C4-2B (cell line): ENCODE measurements around the gene ZNF441.

Experiments
- ZFX ChIP-seq: fragments of 450-650 bp; IDR thresholded peaks from 2 replicates; pipeline ENCODE4 v1.6.1; 2017
- TF ChIP-seq, protein P1 (sequence below): fragments of 450-650 bp; conservative IDR thresholded peaks from 2 replicates; pipeline ENCODE4 v1.5.1; 2017; ENCODE audit warnings: mild to moderate bottlenecking

DNA sequence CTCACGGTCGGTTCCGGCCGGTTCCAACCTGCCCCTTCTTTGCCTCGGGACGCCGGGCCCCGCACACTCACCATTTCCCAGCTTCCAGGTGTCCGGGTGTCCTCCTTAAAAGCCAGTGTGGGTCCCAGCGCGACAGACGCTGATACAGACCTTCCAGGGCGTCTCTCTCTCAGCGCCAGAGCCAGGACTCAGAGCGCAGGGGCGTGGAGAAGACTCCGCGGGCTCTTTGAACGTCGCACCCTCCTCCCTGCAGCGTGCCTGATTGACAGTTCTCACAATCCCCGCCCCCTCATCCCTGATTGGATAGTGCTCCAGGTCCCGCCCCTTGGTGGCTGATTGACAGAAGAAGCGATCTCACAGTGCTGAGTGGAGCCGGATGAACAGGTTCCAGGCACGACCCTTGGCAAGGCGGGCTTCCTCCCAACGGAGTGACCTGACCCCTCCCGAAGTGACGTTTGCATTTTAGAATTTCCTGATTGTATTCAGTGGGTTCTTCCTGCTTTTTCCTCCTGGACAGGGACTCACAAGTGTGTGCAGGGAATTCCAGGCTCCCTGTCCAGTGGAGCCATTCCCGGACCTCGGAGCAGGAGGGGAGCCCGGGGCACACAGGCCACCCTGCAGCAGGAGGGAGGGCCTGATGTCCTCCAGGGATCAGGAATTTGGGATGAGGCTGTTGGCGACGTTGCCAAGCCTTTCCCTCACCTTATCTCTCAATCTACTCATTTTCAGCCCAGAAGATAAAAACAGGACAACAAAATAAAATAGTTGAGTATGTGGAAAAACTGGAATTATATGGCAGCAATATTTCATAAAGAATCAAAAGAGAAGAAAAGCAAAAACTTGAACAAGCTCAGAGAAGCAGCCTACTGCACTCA is 27.8 kb upstream of the ZNF441 start, which contains the start of gene ZNF823:
- TF ChIP-seq, protein P1, sequence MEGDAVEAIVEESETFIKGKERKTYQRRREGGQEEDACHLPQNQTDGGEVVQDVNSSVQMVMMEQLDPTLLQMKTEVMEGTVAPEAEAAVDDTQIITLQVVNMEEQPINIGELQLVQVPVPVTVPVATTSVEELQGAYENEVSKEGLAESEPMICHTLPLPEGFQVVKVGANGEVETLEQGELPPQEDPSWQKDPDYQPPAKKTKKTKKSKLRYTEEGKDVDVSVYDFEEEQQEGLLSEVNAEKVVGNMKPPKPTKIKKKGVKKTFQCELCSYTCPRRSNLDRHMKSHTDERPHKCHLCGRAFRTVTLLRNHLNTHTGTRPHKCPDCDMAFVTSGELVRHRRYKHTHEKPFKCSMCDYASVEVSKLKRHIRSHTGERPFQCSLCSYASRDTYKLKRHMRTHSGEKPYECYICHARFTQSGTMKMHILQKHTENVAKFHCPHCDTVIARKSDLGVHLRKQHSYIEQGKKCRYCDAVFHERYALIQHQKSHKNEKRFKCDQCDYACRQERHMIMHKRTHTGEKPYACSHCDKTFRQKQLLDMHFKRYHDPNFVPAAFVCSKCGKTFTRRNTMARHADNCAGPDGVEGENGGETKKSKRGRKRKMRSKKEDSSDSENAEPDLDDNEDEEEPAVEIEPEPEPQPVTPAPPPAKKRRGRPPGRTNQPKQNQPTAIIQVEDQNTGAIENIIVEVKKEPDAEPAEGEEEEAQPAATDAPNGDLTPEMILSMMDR, result no peak; the same call in 1 of the 2 replicates
- no peak for TF ChIP-seq ZFX
